AG04450 (cell line): ENCODE results near the gene VEZF1. TPM values are rescaled to one million over a fixed set of nuclear protein-coding genes. Genes with fewer than 3 reads are reported as not detected.
A peak's percentile ranks its signal among the peaks of the same experiment; 100 is the strongest.

Experiments
- CTCF ChIA-PET: fragments of 300-600, 350-600 bp; formaldehyde crosslinking; extraction: SDS; loops from one replicate; lab custom pipeline; 2022; ENCODE audit warnings: antibody characterized with exemption, inconsistent platforms; lab: Charles Lee
- POLR2A ChIA-PET: fragments of 350-600 bp; formaldehyde crosslinking; extraction: SDS; loops from one replicate; lab custom pipeline; 2021; ENCODE audit warnings: antibody characterized with exemption, inconsistent platforms; lab: Yijun Ruan, JAX
- DNase-seq: peaks from one replicate; pipeline ENCODE4 v3.0.0-alpha.2; 2011; ENCODE audit warnings: low read depth, low spot score
- H3K27ac ChIP-seq: one replicate; pipeline ENCODE4 v1.5.1; 2012; ENCODE audit warnings: low read depth, low read length, control low read depth
- H3K27me3 ChIP-seq: one replicate; pipeline ENCODE4 v1.6.0; 2012; ENCODE audit warnings: low read length; ENCODE audit not compliant: control insufficient read depth, insufficient read depth
- H3K4me3 ChIP-seq: 2 replicates; pipeline ENCODE4 v1.5.1; 2011; ENCODE audit warnings: mild to moderate bottlenecking, low read depth, low read length, control low read depth
- H3K9me3 ChIP-seq: 2 replicates; pipeline ENCODE4 v1.5.1; 2012; ENCODE audit warnings: low read length; ENCODE audit not compliant: control insufficient read depth, insufficient read depth
- polyA plus RNA-seq: library from polyadenylated mRNA; depleted of rRNA; stranded (reverse); fragments of >200 nt; gene quantifications from 2 replicates; pipeline ENCODE4 v1.2.3, GENCODE V29; 2011
- TF ChIP-seq, protein P1 (sequence below): IDR thresholded peaks from 2 replicates; pipeline ENCODE4 v1.5.1; 2011; ENCODE audit warnings: low read depth, low read length, control low read depth, inconsistent platforms

Gene VEZF1
- polyA plus RNA-seq, 1 experiment: 38.9 TPM

DNA sequence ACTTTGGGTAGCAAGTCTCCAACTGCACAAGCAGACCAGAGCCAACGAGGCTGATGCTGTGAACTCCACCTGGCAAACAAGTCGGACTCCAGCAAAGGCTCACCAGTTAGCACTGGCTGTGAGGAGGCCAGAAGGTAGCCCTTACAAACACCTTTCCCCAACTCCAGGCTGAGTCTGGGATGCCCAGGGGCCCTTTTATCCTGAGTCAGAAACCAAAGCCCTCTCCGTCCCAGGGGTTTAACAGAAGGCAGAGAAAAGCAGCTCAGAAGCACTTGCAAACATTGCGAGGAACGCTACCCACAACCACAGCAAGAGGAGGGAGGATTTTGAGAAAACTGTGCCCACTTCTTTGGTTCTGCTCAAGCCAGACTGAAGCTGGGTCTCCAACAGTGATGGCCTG is 57.8 kb downstream of the VEZF1 start:
- TF ChIP-seq, protein P1, sequence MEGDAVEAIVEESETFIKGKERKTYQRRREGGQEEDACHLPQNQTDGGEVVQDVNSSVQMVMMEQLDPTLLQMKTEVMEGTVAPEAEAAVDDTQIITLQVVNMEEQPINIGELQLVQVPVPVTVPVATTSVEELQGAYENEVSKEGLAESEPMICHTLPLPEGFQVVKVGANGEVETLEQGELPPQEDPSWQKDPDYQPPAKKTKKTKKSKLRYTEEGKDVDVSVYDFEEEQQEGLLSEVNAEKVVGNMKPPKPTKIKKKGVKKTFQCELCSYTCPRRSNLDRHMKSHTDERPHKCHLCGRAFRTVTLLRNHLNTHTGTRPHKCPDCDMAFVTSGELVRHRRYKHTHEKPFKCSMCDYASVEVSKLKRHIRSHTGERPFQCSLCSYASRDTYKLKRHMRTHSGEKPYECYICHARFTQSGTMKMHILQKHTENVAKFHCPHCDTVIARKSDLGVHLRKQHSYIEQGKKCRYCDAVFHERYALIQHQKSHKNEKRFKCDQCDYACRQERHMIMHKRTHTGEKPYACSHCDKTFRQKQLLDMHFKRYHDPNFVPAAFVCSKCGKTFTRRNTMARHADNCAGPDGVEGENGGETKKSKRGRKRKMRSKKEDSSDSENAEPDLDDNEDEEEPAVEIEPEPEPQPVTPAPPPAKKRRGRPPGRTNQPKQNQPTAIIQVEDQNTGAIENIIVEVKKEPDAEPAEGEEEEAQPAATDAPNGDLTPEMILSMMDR: no peak
- DNase-seq: no peak
- CTCF ChIA-PET: interaction anchor here (1.5 kb wide), 1 partner anchor 38 kb away, joined by 4 read pairs; no protein-coding TSS in a partner anchor
- Histone ChIP-seq H3K4me3 (no peak overlapping the region), H3K27ac (no peak overlapping the region), H3K9me3 (no peaks in the 10 kb centered on the region), H3K27me3 (no peaks in the 10 kb centered on the region)
- POLR2A ChIA-PET: interaction anchor here (0.6 to 1.0 kb wide), 2 partner anchors 18 to 847 kb away, joined by 3 to 7 read pairs; no protein-coding TSS in a partner anchor

- Histone ChIP-seq H3K27me3 (no peaks in the 10 kb centered on the region), H3K27ac (no peak overlapping the region), H3K4me3 (no peak overlapping the region), H3K9me3 (no peaks in the 10 kb centered on the region)
- no peak for DNase-seq
- TF ChIP-seq, protein P1: no peak
- CTCF ChIA-PET: no interaction called here
- POLR2A ChIA-PET: no interaction called here
Observed at GRCh38 chr17:57929386-57929785, 58.7 kb downstream of the VEZF1 start.

DNA sequence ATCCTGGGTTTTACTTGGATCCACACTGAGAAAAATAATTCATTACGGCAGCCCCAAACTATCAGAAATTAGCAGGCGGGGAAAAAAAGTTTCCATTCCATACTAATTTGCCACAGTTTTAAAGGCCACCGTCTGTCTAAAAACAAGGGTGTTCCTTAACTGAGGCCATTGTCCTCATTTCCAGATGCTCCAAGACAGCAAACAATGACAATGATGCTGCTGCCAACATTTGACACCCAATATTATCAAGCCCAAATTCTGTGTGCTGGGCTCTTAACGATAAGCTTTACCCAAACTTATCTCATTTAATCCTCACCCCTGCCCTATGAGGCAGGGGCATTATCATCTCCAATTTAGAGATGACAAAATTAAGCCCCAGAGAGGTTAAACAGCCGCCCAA is 59.1 kb downstream of the VEZF1 start:
- POLR2A ChIA-PET: no interaction called here
- H3K4me3 ChIP-seq: no peak overlapping the region
- no peaks in the 10 kb centered on the region for H3K9me3 ChIP-seq
- TF ChIP-seq, protein P1: no peak
- no peak for DNase-seq
- CTCF ChIA-PET: no interaction called here
- H3K27me3 ChIP-seq: no peaks in the 10 kb centered on the region
- H3K27ac ChIP-seq: no peak overlapping the region

DNA sequence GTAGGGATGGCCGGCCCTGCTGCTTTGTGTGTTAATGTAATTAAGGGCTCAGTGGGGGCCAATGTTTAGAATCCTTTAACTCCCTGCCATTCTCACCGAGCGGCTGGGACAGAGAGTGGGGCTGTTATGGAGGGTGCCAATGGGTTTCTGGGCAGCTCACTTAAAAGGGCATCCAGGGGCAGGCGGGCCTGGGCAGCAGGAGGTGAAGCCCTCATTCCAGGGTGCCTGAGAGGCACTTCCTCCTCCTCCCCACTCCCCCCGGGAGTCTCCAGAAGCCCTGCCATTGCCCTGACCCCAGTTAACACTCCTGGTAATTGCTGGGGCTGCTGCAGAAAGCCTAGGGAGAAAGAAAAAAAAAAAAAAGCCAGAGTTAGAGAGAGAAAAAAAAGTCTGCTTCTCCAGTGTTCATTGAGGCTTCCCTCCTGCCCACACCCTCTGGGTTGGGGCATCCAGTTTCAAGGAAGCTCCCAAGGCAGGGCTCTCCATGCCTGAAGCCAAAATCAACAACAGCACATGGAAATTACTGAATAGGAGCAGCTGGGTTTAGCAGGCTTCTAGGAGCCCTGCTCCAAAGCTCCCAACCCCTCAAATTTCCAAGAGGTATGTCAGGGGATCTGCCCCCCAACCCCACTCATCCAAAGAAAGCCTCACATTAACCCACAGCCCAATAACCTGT is 60.9 kb downstream of the VEZF1 start:
- DNase-seq: no peak
- Histone ChIP-seq H3K27me3 (no peaks in the 10 kb centered on the region), H3K9me3 (no peaks in the 10 kb centered on the region), H3K27ac (peak overlapping the region; percentile 47), H3K4me3 (no peak overlapping the region)
- POLR2A ChIA-PET: interaction anchor here (0.5 to 1.3 kb wide), 3 partner anchors 12 to 66 kb away, joined by 3 to 5 read pairs (median 3); no protein-coding TSS in a partner anchor
- TF ChIP-seq, protein P1: no peak
- CTCF ChIA-PET: interaction anchor here (0.5 to 2.6 kb wide), 5 partner anchors 35 to 1517 kb away, joined by 3 to 7 read pairs (median 6); no protein-coding TSS in a partner anchor

- Histone ChIP-seq H3K27ac (no peak overlapping the region), H3K27me3 (no peaks in the 10 kb centered on the region), H3K9me3 (no peaks in the 10 kb centered on the region), H3K4me3 (no peak overlapping the region)
- CTCF ChIA-PET: interaction anchor here (0.5 to 2.6 kb wide), 3 partner anchors 34 to 73 kb away, joined by 3 to 7 read pairs (median 6); no protein-coding TSS in a partner anchor
- DNase-seq: no peak
- TF ChIP-seq, protein P1: no peak
- POLR2A ChIA-PET: interaction anchor here (1.3 kb wide), 1 partner anchor 11 kb away, joined by 3 read pairs; no protein-coding TSS in a partner anchor
Observed at GRCh38 chr17:57926723-57927047, 61.4 kb downstream of the VEZF1 start.
